Neural cell (in vitro differentiated cells): Measurements from ENCODE around the gene INSRR.

Experiments used
- POLR2AphosphoS5 ChIP-seq: IDR thresholded peaks from 2 replicates; pipeline ENCODE4 v1.6.1; 2012
- RAD21 ChIP-seq: fragments of 450-650 bp; conservative IDR thresholded peaks from 2 replicates; pipeline ENCODE4 v1.6.1; 2014; ENCODE audit warnings: antibody characterized with exemption, mild to moderate bottlenecking, moderate library complexity
- TAF1 ChIP-seq: IDR thresholded peaks from 2 replicates; pipeline ENCODE4 v1.6.1; 2012; ENCODE audit warnings: low read depth
- TF ChIP-seq, protein P1 (sequence below): fragments of 450-650 bp; IDR thresholded peaks from 2 replicates; pipeline ENCODE4 v1.5.1; 2014; ENCODE audit warnings: antibody characterized with exemption, mild to moderate bottlenecking, moderate library complexity; ENCODE audit not compliant: poor library complexity, severe bottlenecking
- TF ChIP-seq, protein P2 (sequence below): IDR thresholded peaks from 2 replicates; pipeline ENCODE4 v1.6.1; 2012; ENCODE audit warnings: borderline replicate concordance

DNA sequence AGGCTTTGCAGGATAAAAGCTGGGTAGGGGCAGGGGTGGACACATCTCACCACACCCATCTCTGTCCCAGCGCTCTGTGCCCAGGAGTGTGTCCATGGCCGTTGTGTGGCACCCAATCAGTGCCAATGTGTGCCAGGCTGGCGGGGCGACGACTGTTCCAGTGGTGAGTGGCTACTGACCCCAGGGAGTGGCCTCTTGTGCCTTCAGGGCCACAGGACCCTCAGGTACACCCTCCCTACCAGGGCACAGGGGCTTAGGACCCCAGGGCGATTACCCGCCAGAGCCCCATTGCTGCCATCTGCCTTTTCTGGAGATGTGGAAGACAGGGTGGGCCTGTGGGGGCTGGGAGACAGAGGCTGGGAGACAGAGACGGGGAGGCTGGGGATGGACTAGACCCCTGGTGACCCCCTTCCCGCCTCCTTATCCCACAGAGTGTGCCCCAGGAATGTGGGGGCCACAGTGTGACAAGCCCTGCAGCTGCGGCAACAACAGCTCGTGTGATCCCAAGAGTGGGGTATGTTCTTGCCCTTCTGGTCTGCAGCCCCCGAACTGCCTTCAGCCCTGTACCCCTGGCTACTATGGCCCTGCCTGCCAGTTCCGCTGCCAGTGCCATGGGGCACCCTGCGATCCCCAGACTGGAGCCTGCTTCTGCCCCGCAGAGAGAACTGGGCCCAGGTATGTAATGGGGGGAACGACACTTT is 47.4 kb upstream of the INSRR start:
- TF ChIP-seq, protein P1, sequence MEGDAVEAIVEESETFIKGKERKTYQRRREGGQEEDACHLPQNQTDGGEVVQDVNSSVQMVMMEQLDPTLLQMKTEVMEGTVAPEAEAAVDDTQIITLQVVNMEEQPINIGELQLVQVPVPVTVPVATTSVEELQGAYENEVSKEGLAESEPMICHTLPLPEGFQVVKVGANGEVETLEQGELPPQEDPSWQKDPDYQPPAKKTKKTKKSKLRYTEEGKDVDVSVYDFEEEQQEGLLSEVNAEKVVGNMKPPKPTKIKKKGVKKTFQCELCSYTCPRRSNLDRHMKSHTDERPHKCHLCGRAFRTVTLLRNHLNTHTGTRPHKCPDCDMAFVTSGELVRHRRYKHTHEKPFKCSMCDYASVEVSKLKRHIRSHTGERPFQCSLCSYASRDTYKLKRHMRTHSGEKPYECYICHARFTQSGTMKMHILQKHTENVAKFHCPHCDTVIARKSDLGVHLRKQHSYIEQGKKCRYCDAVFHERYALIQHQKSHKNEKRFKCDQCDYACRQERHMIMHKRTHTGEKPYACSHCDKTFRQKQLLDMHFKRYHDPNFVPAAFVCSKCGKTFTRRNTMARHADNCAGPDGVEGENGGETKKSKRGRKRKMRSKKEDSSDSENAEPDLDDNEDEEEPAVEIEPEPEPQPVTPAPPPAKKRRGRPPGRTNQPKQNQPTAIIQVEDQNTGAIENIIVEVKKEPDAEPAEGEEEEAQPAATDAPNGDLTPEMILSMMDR, result no peak
- no peak for TF ChIP-seq POLR2AphosphoS5
- no peak for TF ChIP-seq TAF1
- TF ChIP-seq, protein P2, sequence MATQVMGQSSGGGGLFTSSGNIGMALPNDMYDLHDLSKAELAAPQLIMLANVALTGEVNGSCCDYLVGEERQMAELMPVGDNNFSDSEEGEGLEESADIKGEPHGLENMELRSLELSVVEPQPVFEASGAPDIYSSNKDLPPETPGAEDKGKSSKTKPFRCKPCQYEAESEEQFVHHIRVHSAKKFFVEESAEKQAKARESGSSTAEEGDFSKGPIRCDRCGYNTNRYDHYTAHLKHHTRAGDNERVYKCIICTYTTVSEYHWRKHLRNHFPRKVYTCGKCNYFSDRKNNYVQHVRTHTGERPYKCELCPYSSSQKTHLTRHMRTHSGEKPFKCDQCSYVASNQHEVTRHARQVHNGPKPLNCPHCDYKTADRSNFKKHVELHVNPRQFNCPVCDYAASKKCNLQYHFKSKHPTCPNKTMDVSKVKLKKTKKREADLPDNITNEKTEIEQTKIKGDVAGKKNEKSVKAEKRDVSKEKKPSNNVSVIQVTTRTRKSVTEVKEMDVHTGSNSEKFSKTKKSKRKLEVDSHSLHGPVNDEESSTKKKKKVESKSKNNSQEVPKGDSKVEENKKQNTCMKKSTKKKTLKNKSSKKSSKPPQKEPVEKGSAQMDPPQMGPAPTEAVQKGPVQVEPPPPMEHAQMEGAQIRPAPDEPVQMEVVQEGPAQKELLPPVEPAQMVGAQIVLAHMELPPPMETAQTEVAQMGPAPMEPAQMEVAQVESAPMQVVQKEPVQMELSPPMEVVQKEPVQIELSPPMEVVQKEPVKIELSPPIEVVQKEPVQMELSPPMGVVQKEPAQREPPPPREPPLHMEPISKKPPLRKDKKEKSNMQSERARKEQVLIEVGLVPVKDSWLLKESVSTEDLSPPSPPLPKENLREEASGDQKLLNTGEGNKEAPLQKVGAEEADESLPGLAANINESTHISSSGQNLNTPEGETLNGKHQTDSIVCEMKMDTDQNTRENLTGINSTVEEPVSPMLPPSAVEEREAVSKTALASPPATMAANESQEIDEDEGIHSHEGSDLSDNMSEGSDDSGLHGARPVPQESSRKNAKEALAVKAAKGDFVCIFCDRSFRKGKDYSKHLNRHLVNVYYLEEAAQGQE, result no peak
- TF ChIP-seq RAD21, result no peak
